Prostate gland (tissue), 2 donors: Measurements from ENCODE around the gene RBM20. TPM values are rescaled to one million over a fixed set of nuclear protein-coding genes. Genes with fewer than 3 reads are reported as not detected.
"Not testable (repeated sequence)": the region's sequence is repeated elsewhere in the genome, so short reads cannot be mapped to it uniquely, and the experiment has no call there.

Experiments
- DNase-seq: peaks from one replicate; pipeline ENCODE4 v3.0.0-alpha.2; 2019; ENCODE audit warnings: low spot score
- H3K27ac ChIP-seq, 2 donors: fragments of 200-600 bp; sonication (generic); 2 replicates each; pipeline ENCODE4 v1.5.1; 2017 to 2019
- H3K27me3 ChIP-seq: fragments of 200-600 bp; sonication (generic); replicated peaks from 2 replicates; pipeline ENCODE4 v1.5.1; 2019; ENCODE audit not compliant: insufficient read depth
- H3K36me3 ChIP-seq, 2 donors: fragments of 200-600 bp; sonication (generic); 1 replicate in 1 of 2; 2 replicates in 1 of 2; pipeline versions ENCODE4 v1.5.1 to v1.8.1; 2017 to 2019
- H3K4me1 ChIP-seq: fragments of 200-600 bp; sonication (generic); replicated peaks from 2 replicates; pipeline ENCODE4 v1.5.1; 2019
- H3K4me3 ChIP-seq, 2 donors: fragments of 200-600 bp; sonication (generic); 2 replicates each; pipeline ENCODE4 v1.5.1; 2017 to 2019
- H3K9me3 ChIP-seq: fragments of 200-600 bp; sonication (generic); 2 replicates; pipeline ENCODE4 v1.5.1; 2017
- POLR2A ChIP-seq: fragments of 450-650 bp; IDR thresholded peaks from one replicate; pipeline ENCODE4 v1.6.1; 2016; ENCODE audit warnings: antibody characterized with exemption, mild to moderate bottlenecking
- POLR2AphosphoS5 ChIP-seq: sonication (generic); formaldehyde crosslinking; IDR thresholded peaks from one replicate; pipeline ENCODE4 v1.6.1; 2017; ENCODE audit warnings: antibody characterized with exemption
- WGBS: methylation state at CpG from one replicate; pipeline ENCODE4 v1.1.5; 2018; 5-methylcytosine and 5-hydroxymethylcytosine counted together
- intact Hi-C: fragments of 100-400 bp; cut with DNase I; formaldehyde crosslinking; loops from one replicate; pipeline ENCODE4 v1.14.2; 2022
- total RNA-seq, 2 donors: library from RNA; depleted of rRNA; stranded (reverse); fragments of >200 nt; gene quantifications; one replicate each; pipeline ENCODE4 v1.1.0, GENCODE V29; 2016
- TF ChIP-seq, protein P1 (sequence below), 4 experiments: fragments of 200-600 bp in 2 of 4; fragments of 450-650 bp in 2 of 4; sonication (generic) in 2 of 4; IDR thresholded peaks; 1 replicate in 3 of 4; 2 replicates in 1 of 4; pipeline ENCODE4 v1.5.1; 2016 to 2019; ENCODE audit warnings: antibody characterized with exemption in 4 of 4, mild to moderate bottlenecking in 2 of 4, moderate library complexity in 2 of 4

Gene RBM20
- total RNA-seq, 2 donors from 2014 or later = 0.41 to 2.8 TPM

DNA sequence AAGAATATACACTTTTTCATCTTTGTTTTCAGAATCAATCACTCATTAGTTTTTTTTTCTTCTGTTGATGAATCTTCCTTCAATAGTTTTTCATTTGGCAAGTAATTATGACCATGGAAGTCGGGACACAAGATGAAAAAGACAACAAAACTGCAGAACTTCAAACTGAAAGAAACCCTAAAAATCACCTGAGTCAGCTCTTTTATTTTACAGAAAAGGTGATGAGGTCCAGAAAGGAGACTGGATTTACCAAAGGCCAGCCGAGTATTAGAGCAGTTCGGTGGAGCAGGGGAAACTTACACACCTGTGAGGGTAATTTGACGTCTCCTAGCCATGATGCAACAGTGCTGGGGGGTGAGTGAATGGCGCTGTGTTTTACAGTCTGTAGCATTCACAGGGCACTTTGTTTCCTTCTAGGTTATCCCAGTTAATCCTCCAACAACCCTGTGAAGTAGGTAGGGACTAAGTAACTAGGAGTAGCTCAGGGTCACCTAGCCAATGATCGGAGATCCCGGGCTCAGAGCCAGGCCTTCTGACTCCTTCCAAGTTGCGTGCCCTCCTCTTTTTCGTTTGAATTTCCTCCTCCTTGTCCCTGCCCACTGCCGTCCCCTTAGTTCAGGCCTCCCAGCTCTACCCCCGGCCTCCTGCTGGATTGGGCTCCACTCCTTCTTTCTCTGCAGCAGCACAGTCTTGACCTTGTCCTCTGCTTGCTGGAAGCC lies 14.0 kb downstream of the RBM20 start:
- no peaks in the 10 kb centered on the region for H3K36me3 ChIP-seq
- intact Hi-C loops = no loop called here
- no peaks in the 10 kb centered on the region for H3K27me3 ChIP-seq
- H3K4me1 ChIP-seq = no peaks in the 10 kb centered on the region
- no peak for TF ChIP-seq POLR2AphosphoS5
- no peak for TF ChIP-seq POLR2A
- TF ChIP-seq, protein P1, sequence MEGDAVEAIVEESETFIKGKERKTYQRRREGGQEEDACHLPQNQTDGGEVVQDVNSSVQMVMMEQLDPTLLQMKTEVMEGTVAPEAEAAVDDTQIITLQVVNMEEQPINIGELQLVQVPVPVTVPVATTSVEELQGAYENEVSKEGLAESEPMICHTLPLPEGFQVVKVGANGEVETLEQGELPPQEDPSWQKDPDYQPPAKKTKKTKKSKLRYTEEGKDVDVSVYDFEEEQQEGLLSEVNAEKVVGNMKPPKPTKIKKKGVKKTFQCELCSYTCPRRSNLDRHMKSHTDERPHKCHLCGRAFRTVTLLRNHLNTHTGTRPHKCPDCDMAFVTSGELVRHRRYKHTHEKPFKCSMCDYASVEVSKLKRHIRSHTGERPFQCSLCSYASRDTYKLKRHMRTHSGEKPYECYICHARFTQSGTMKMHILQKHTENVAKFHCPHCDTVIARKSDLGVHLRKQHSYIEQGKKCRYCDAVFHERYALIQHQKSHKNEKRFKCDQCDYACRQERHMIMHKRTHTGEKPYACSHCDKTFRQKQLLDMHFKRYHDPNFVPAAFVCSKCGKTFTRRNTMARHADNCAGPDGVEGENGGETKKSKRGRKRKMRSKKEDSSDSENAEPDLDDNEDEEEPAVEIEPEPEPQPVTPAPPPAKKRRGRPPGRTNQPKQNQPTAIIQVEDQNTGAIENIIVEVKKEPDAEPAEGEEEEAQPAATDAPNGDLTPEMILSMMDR (IDR thresholded peaks at IDR 0.05) = no peak
- 65% methylated on average over 11 of the region's 11 CpGs for WGBS
- no peak for DNase-seq
- H3K27ac ChIP-seq = no peak overlapping the region
- H3K9me3 ChIP-seq = no peaks in the 10 kb centered on the region
- H3K4me3 ChIP-seq = no peak overlapping the region

DNA sequence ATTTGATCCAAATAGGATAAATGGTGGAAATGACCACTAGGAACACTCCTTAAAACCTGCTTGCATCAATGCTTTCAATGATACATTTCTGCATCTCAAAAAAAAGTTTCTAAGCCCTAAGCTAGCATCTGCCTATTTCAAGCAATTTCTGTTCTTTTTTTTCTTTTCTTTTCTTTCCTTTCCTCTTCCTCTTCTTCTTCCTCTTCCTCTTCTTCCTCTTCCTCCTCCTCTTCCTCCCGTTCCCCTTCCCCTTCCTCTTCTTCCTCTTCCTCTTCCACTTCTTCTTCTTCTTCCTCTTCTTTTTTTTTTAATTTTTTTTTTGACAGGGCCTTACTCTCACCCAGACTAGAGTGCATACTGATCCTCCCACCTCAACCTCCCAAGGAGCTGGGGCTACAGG lies 15.4 kb downstream of the RBM20 start:
- Histone ChIP-seq H3K9me3 (no peaks in the 10 kb centered on the region), H3K27me3 (no peaks in the 10 kb centered on the region), H3K4me1 (no peaks in the 10 kb centered on the region), H3K4me3 (no peak overlapping the region), H3K27ac (no peak overlapping the region), H3K36me3 (no peaks in the 10 kb centered on the region)
- WGBS = 76% methylated on average over 1 of the region's 1 CpG
- intact Hi-C loops = no loop called here
- DNase-seq = no peak
- TF ChIP-seq, protein P1 (IDR thresholded peaks at IDR 0.05) = no peak
- TF ChIP-seq POLR2AphosphoS5 (no peak), POLR2A (no peak)

DNA sequence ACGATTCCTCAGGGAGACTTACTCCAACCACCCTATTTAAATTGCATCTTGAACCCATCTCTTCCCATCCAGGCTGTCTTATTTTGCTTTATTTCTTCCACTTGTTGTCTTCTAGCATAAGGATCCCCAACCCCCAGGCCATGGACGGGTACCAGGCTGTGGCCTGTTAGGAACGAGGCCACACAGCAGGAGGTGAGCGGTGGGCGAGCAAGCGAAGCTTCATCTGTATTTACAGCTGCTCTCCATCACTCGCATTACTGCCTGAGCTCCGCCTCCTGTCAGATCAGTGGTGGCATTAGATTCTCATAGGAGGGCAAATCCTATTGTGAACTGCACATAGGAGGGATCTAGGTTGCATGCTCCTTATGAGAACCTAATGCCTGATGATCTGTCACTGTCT lies 16.2 kb downstream of the RBM20 start:
- H3K4me1 ChIP-seq, DNase-seq, H3K9me3 ChIP-seq, intact Hi-C loops, H3K4me3 ChIP-seq, H3K27me3 ChIP-seq, H3K36me3 ChIP-seq, H3K27ac ChIP-seq: not testable (repeated sequence)
- 71% methylated on average over 8 of the region's 8 CpGs for WGBS

DNA sequence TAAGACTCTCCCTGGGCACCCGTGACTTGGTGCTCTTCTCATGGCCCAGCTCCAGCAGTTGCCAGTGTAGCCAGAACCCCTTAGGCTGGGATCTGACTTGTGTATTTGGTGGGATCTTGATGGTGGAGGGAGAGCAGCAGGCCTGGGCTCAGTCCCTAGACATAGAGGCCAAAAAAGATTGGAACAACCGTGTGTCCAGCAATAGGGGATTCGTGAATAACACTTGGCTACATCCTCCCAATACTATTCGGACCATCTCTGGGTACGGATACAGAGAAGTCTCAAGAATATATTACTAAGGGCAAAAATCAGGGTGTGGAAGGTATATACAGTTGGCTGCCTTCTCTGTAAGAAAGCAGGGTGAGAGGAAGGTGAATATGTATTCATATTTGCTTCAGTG lies 17.2 kb downstream of the RBM20 start:
- no peaks in the 10 kb centered on the region for H3K27me3 ChIP-seq
- TF ChIP-seq, protein P1 (IDR thresholded peaks at IDR 0.05) = no peak
- TF ChIP-seq POLR2AphosphoS5 = no peak
- TF ChIP-seq POLR2A = no peak
- 88% methylated on average over 5 of the region's 5 CpGs for WGBS

DNA sequence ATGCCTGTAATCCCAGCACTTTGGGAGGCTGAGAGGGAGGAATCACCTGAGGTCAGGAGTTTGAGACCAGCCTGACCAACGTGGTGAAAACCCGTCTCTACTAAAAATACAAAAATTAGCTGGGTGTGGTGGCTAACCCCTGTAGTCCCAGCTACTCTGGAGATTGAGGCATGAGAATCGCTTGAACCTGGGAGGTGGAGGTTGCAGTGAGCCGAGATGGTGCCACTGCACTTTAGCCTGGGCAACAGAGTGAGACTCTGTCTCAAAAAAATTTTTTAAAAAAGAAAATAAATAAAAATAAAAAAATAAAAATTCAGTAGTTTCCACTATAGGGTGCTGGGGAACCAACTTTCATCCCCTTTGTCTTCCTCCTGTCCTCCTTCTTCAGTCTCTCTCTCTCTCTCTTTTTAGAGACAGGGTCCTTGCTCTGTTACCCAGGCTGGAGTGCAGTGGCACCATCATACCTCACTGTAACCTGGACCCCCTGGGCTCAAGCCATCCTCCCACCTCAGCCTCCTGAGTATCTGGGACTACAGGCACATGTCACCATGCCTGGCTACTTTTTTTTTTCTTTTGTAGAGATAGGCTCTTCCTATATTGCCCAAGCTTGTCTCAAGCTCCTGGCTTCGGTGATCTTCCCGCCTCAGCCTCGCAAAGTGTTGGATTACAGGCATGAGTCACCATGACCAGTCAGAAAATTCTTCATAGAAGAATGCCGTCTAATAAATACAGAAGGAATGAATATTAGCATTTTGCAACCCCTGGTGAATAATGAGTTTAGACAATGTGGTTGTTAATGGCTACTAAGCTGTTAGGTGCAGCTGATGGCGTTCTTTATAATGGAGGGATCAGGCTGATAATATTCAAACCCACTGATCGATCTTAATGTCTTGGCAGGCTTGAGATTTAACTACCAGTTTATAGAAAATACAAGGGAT lies 20.6 kb downstream of the RBM20 start:
- H3K36me3 ChIP-seq = no peaks in the 10 kb centered on the region
- no peaks in the 10 kb centered on the region for H3K9me3 ChIP-seq
- 52% methylated on average over 10 of the region's 10 CpGs for WGBS
- H3K27ac ChIP-seq = no peak overlapping the region
- no peak overlapping the region for H3K4me3 ChIP-seq
- no peak for DNase-seq
- H3K27me3 ChIP-seq = no peaks in the 10 kb centered on the region
- TF ChIP-seq POLR2AphosphoS5 (no peak), POLR2A (no peak)
- TF ChIP-seq, protein P1 (IDR thresholded peaks at IDR 0.05) = no peak
- no peaks in the 10 kb centered on the region for H3K4me1 ChIP-seq
- intact Hi-C loops = no loop called here

More for the DNA sequence above, 17.2 kb downstream of the RBM20 start:
- no peaks in the 10 kb centered on the region for H3K36me3 ChIP-seq
- H3K27ac ChIP-seq = no peak overlapping the region
- H3K4me1 ChIP-seq = no peaks in the 10 kb centered on the region
- no peak for DNase-seq
- H3K4me3 ChIP-seq = no peak overlapping the region
- intact Hi-C loops = no loop called here
- H3K9me3 ChIP-seq = no peaks in the 10 kb centered on the region

DNA sequence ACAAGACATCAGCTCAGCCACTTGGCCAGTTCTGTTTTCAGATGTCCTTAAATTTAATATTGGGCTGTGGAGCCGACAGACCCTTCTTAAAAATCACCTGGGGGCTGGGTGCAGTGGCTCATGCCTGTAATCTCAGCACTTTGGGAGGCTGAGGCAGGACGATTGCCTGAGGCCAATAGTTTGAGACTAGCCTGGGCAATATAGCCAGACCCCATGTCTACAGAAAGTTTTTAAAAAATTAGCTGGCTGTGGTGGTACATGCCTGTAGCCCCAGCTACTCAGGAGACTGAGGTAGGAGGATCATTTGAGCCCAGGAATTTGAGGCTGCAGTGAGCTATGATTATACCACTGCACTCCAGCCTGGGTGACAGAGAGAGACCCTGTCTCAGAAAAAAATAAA lies 22.1 kb downstream of the RBM20 start:
- H3K4me1 ChIP-seq, H3K27me3 ChIP-seq, H3K9me3 ChIP-seq, H3K36me3 ChIP-seq, H3K27ac ChIP-seq, intact Hi-C loops, DNase-seq, H3K4me3 ChIP-seq: not testable (repeated sequence)
- WGBS = 61% methylated on average over 2 of the region's 2 CpGs
